Upper lobe of left lung (tissue), 6 donors: ENCODE data around the gene KLHL5. TPM values are rescaled to one million over a fixed set of nuclear protein-coding genes. Genes with fewer than 3 reads are reported as not detected.
"Not testable (repeated sequence)": the region's sequence is repeated elsewhere in the genome, so short reads cannot be mapped to it uniquely, and the experiment has no call there.

Experiments
- ATAC-seq, 2 donors: fragments of 200-7000 bp; cut with Tn5 transposase; one replicate each; pipeline ENCODE4 v1.9.1; 2022; ENCODE audit warnings: mild to moderate bottlenecking in 2 of 2, moderate library complexity in 2 of 2; ENCODE audit not compliant: low FRiP score in 2 of 2
- DNase-seq, 2 donors: peaks; one replicate each; pipeline ENCODE4 v3.0.0-alpha.2; 2019 to 2020
- H3K27ac ChIP-seq, 4 donors: fragments of 200-600 bp; sonication (generic); one replicate each; pipeline ENCODE4 v1.5.1; 2016 to 2019
- H3K27me3 ChIP-seq, 4 donors: fragments of 200-600 bp; sonication (generic); one replicate each; pipeline ENCODE4 v1.5.1; 2017 to 2019
- H3K36me3 ChIP-seq, 4 donors: fragments of 200-600 bp; sonication (generic); one replicate each; pipeline ENCODE4 v1.5.1; 2016 to 2019
- H3K4me1 ChIP-seq, 4 donors: fragments of 200-600 bp; sonication (generic); one replicate each; pipeline ENCODE4 v1.5.1; 2018 to 2019
- H3K4me3 ChIP-seq, 4 donors: fragments of 200-600 bp; sonication (generic); one replicate each; pipeline ENCODE4 v1.5.1; 2017 to 2019; ENCODE audit warnings: mild to moderate bottlenecking in 2 of 4, moderate library complexity in 1 of 4
- H3K9me3 ChIP-seq, 4 donors: fragments of 200-600 bp; sonication (generic); one replicate each; pipeline ENCODE4 v1.5.1; 2018 to 2019
- CTCF ChIP-seq, 6 experiments: fragments of 450-650 bp in 4 of 6; fragments of 200-600 bp in 2 of 6; sonication (generic) in 2 of 6; IDR thresholded peaks; one replicate each; pipeline ENCODE4 v1.5.1; 2016 to 2019; ENCODE audit warnings: antibody characterized with exemption in 6 of 6
- EP300 ChIP-seq, 4 donors: sonication (generic); formaldehyde crosslinking; IDR thresholded peaks; one replicate each; pipeline ENCODE4 v1.5.1; 2017; ENCODE audit warnings: antibody characterized with exemption in 4 of 4, control low read depth in 2 of 4
- POLR2A ChIP-seq, 4 donors: fragments of 450-650 bp; IDR thresholded peaks; one replicate each; pipeline ENCODE4 v1.5.1; 2016 to 2017; ENCODE audit warnings: antibody characterized with exemption in 4 of 4, mild to moderate bottlenecking in 2 of 4
- POLR2AphosphoS5 ChIP-seq, 2 donors: sonication (generic); formaldehyde crosslinking; IDR thresholded peaks; one replicate each; pipeline ENCODE4 v1.5.1; 2017; ENCODE audit warnings: antibody characterized with exemption in 2 of 2
- WGBS, 2 donors: methylation state at CpG; one replicate each; pipeline ENCODE4 v1.1.5; 2017 to 2018; 5-methylcytosine and 5-hydroxymethylcytosine counted together
- total RNA-seq, 6 donors: library from RNA; depleted of rRNA in 4 of 6; stranded (reverse); fragments of >200 nt in 4 of 6; gene quantifications; one replicate each; pipeline versions ENCODE4 v1.1.0 to v1.2.1, GENCODE V29; 2016 to 2021
- donor health status: DM: no; HTN: no; CAD: no; lungs with moderate emphysema.
- donor health status: DM: no; HTN: yes; CAD: no; lungs with severe emphysema.

The KLHL5 gene
- total RNA-seq, 6 donors from 2014 or later, result 14.7 to 36.2 (median 23.7) TPM

- Histone ChIP-seq H3K4me3 (no peak overlapping the region), H3K27ac (no peak overlapping the region), H3K36me3 (no peaks in the 10 kb centered on the region), H3K27me3 (no peaks in the 10 kb centered on the region), H3K4me1 (no peaks in the 10 kb centered on the region), H3K9me3 (no peaks in the 10 kb centered on the region)
- WGBS, 2 donors, result 92 to 93% methylated on average over 11 of the region's 11 CpGs
- no peak for TF ChIP-seq POLR2A (IDR thresholded peaks at IDR 0.05)
- TF ChIP-seq POLR2AphosphoS5 (IDR thresholded peaks at IDR 0.05), result no peak
- TF ChIP-seq EP300 (IDR thresholded peaks at IDR 0.05), result no peak
- TF ChIP-seq CTCF (IDR thresholded peaks at IDR 0.05), result no peak
- no peak for DNase-seq
- ATAC-seq, result no peak
These were observed 64.4 kb downstream of the KLHL5 start for GRCh38 chr4:39126256-39127095.

GRCh38 chr4:39133623-39134022 is 71.6 kb downstream of the KLHL5 start:
- DNase-seq, result no peak
- H3K36me3 ChIP-seq, result no peaks in the 10 kb centered on the region
- H3K9me3 ChIP-seq, result no peaks in the 10 kb centered on the region
- no peaks in the 10 kb centered on the region for H3K27me3 ChIP-seq
- WGBS, 2 donors, result 96 to 98% methylated on average over 3 of the region's 3 CpGs
- peaks cover 0 to 8% (median 5%) of the 10 kb centered on the region in 4 donors for H3K4me1 ChIP-seq
- H3K27ac ChIP-seq, result no peak overlapping the region
- no peak for TF ChIP-seq EP300 (IDR thresholded peaks at IDR 0.05)
- no peak for TF ChIP-seq POLR2A (IDR thresholded peaks at IDR 0.05)
- TF ChIP-seq CTCF (IDR thresholded peaks at IDR 0.05), result no peak
- TF ChIP-seq POLR2AphosphoS5 (IDR thresholded peaks at IDR 0.05), result no peak
- no peak for ATAC-seq
- no peak overlapping the region for H3K4me3 ChIP-seq

- Histone ChIP-seq H3K36me3 (no peaks in the 10 kb centered on the region), H3K27me3 (no peaks in the 10 kb centered on the region), H3K4me3 (no peak overlapping the region), H3K4me1 (peaks cover 0 to 8% (median 5%) of the 10 kb centered on the region in 4 donors), H3K9me3 (no peaks in the 10 kb centered on the region), H3K27ac (no peak overlapping the region)
- 55 to 61% methylated on average over 2 of the region's 2 CpGs for WGBS, 2 donors
- no peak for DNase-seq
- TF ChIP-seq POLR2A (IDR thresholded peaks at IDR 0.05), result no peak
- no peak for TF ChIP-seq POLR2AphosphoS5 (IDR thresholded peaks at IDR 0.05)
- no peak for TF ChIP-seq CTCF (IDR thresholded peaks at IDR 0.05)
- no peak for TF ChIP-seq EP300 (IDR thresholded peaks at IDR 0.05)
- ATAC-seq, result no peak
These were observed 72.8 kb downstream of the KLHL5 start for GRCh38 chr4:39134683-39135306.

DNA sequence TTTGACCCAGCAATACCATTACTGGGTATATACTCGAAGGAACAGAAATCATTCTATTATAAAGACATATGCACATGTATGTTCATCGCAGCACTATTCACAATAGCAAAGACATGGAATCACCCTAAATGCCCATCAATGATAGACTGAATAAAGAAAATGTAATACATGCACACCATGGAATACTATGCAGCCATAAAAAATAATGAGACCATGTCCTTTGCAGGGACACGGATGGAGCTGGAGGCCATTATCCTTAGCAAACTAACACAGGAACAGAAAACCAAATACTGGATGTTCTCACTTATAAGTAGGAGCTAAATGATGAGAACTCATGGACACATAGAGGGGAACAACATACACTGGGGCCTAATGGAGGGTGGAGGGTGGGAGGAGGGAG is 76.2 kb downstream of the KLHL5 start:
- not testable (repeated sequence) for H3K4me1 ChIP-seq, H3K4me3 ChIP-seq, H3K36me3 ChIP-seq, H3K27ac ChIP-seq, DNase-seq, H3K9me3 ChIP-seq, ATAC-seq, H3K27me3 ChIP-seq
- 82 to 85% methylated on average over 3 of the region's 3 CpGs for WGBS, 2 donors

DNA sequence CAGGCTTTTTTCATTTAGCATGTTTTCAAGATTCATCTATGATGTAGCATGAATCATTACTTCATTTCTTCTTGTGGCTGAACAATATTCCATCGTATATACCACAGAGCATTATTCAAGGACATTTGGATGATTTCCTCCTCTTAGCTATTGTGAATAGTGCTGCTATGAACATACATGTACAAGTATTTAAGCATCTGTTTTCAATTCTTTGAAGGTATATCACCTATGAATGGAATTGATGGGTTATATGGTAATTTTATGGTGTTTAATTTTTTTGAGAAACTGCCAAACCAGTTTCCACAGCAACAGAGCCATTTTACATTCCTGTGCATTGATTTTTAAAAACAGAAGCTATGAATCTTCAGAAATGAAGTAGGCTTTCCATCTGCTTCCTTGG is 84.2 kb downstream of the KLHL5 start:
- no peaks in the 10 kb centered on the region for H3K27me3 ChIP-seq
- H3K27ac ChIP-seq, result no peak overlapping the region
- WGBS, 2 donors, result 78 to 95% methylated on average over 1 of the region's 1 CpG
- no peaks in the 10 kb centered on the region for H3K36me3 ChIP-seq
- no peaks in the 10 kb centered on the region for H3K9me3 ChIP-seq
- DNase-seq (no peak), ATAC-seq (no peak)
- TF ChIP-seq EP300 (IDR thresholded peaks at IDR 0.05) (no peak), CTCF (IDR thresholded peaks at IDR 0.05) (no peak), POLR2A (IDR thresholded peaks at IDR 0.05) (no peak), POLR2AphosphoS5 (IDR thresholded peaks at IDR 0.05) (no peak)
- no peak overlapping the region for H3K4me3 ChIP-seq
- H3K4me1 ChIP-seq, result no peaks in the 10 kb centered on the region
